NCI-H345 (cell line): ENCODE measurements around the gene TMEFF2.
A peak's percentile ranks its signal among the peaks of the same experiment; 100 is the strongest.

Source experiments
- DNase-seq: peaks from one replicate; lab custom pipeline; 2025; lab: John Stamatoyannopoulos, UW

Gene TMEFF2

DNA sequence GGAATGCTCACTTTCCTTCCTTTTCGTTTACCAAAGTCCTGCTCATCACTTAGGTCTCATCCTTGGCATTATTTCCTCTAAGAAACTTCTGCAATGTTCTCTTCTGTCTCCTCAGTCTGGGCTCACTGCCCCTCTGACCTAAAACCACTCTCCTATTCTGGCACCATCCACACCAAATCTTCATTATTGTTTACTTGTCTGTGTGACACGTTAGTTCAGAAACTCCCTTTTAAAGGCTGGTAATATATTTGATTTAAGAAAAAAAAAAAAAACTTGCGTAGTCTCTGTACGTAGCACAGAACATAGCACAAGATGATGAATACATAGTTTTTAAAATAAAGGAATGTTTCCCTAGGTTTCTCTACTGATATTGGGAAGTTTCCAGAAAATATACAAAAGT, 229.0 kb downstream of the TMEFF2 start:
- no peak for DNase-seq

DNA sequence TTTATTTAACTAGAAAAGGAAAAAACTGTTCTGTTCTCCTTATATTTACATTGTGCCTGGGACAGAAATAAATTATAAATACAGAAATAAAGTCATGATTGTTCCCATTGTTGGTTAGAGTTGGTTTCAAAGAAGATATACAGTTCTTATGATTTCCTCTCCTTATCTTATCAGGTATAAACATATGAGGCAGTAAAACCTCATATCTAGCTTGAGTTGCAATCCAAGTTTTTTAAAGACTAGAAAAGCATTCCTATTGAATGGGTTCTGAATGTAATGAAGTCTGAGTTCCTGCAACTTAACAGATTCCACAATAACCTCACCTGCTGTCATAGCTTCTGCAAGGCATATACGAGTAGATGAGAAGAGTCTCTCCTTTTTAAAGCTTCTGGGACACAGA, 233.2 kb downstream of the TMEFF2 start:
- DNase-seq = no peak

DNA sequence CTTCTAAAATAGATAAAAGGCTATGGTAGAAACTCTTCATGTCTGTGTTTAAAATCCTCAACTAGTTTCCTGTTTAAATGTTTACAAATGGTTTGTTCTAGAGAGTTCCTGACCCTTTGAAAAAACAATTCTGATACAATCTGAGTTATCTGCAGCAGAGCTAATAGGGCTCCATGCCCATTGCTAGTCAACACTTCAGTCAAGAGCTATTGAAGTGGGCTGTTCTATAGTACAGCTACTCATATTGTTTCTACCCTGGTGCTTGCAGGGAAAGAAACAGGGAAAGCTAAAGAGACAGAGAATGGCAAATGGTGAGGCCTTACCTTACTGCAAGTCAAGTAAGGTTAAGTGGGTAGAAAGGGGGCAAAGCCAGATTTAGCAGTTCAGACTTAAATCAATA, 235.5 kb downstream of the TMEFF2 start:
- DNase-seq = peak; percentile 86

DNA sequence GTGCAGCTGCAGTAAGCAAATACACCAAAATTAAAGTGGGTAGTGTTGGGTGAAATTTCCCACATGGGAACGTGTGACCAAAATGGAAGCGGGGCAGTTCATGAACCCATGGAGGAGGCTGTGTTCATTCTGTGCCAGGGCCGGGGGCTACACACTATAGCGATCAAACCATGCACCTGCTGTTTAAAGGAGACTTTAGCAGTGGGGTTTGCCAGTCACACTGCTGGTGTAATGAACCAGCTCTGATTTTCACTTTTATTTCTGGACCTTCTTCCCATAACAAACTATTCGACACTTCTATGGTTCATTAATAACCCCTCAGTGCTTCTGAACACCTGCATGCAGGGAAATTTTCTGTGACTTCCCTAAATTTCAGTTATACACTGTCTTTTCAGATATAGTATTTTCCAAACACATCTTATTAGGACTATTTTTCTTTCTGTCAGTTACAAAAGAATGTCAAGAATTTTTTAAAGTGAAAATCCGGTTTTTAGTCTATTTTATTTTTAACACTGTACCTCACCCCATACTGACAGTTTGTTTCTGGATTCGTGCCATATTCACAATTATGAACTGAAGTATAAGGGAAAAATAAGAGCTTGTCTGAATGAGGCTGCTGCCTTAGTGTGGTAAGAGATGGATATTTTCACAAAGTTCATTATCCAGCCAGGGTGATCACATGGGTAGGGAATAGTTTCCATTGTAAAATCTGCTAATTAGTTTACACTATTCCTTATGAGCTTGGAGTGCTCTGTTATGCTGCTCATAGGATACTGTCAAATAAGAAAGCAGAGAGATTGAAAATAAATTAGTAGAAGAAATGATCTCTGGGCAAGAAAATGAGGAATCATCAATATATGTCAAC, 236.5 kb downstream of the TMEFF2 start:
- DNase-seq = no peak

- DNase-seq = no peak
Measured at GRCh38 chr2:191954451-191954850, 240.3 kb downstream of the TMEFF2 start.

DNA sequence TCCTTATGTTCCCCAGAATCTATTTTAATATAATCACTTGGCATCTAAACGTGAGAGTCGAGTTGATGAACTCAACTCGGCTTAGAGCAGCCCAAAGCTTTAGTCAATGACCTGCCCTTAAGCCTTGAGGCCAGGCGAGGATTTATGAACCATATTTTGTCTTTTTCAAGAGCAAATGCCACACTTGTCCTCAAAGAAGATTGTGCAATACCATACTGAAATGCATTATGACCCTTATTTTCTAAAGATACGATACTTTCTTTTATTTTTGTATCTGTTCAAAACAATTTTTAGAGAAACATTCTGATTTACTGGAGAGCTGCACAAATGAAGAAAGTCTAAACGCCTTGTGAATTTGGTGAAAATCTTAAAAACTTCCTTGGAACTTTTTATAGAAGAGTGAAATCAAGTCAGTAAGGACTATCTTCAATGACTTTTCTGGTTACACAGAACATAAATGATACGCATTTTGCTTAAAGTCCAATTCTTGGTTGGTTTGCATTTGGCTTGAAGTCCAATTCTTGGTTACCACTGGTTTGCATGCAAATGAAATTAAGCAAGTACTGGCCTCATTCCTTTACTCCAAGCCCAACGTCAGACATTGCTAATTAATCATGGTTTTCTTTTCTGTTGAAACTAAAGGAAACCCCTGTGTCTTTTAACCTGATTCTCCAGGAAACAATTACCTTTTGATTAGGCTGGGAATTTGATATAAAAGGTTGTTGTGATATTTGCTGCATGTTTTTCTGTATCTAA, 242.0 kb downstream of the TMEFF2 start:
- DNase-seq = no peak

GRCh38 chr2:191951832-191952231, 242.9 kb downstream of the TMEFF2 start:
- DNase-seq = no peak

DNA sequence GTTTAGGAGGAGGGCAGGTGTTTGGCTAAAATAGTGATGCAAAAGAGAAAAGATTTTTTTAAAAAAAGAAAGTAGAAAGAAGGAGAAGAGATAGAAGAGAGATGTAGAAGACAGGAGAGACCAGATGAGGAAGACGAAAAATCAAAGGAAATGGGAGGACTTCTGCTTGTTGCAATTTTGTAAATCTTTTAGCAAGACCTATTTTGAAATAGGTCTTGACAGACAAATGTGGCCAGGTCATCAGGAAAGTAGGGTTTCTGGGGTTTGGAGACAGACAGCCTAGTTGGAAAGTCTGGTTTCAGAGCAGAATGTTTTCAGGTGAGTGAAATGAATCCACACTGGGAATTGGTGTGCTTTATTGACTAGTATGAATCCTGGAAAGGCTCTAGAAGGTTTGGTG, 243.4 kb downstream of the TMEFF2 start:
- no peak for DNase-seq

DNA sequence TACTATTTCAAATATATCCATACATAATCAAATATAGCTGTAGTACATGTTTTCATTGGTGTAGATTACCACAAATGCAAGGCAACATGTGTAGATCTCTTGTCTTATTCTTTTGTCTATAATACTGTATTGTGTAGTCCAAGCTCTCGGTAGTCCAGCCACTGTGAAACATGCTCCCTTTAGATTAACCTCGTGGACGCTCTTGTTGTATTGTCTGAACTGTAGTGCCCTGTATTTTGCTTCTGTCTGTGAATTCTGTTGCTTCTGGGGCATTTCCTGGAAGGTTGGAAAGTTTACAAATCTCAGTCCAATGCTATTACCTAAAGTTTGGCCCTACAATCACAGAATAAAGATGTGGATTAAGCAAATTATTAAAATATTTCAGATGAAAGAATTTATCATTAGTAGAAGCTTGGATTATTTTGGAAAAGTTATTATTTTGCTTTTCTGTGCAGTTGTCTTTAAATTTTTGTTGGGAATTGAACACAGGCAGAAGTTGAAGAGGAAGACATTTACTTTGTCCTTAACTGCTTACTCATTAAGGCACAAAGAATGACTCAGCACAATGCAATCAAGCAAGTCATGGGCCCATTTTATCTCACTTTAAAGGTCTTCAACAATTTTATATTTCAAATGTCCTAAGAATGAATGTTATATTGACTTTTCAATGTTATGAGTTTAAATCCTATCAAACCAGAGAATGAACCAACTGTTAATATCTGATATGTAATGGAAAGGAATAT, 244.4 kb downstream of the TMEFF2 start:
- no peak for DNase-seq

GRCh38 chr2:191947235-191947634, 247.5 kb downstream of the TMEFF2 start:
- no peak for DNase-seq

DNA sequence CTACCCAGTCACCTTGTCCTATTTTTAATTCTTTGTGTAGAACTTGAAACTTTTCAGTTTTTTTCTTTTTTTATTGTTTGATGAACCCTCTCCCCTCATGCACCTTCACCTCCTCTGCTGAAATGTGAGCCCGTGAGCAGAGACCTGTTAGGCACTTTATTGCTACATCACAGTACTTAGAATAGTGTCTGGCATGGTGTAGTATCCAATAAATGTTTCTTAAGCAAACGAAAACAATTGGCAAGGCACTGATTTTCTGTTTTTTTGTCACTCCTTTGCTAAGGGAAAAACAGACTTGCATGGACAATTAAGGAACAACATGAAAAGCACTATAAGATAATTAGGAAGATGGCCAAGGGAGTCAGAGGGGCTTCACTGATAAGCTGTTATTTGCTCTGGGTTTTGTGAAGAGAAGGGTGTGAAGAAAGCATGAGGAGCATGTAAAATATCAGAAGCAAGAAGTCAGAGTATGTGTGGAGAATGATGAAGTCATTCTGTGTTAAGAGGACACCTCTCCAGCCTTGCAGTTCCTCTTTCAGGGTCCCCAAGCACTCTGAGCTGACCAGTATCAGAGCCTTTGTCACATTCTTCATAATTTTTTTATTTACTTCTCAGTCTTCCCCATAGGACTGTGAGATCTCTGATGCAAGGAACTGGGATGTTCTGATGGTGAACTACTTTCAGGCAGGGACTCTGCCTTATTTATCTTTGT, 248.1 kb downstream of the TMEFF2 start:
- no peak for DNase-seq

- DNase-seq = no peak
Measured at GRCh38 chr2:191945623-191946022, 249.1 kb downstream of the TMEFF2 start.

- DNase-seq = no peak
Measured at GRCh38 chr2:191942739-191943103, 252.0 kb downstream of the TMEFF2 start.

DNA sequence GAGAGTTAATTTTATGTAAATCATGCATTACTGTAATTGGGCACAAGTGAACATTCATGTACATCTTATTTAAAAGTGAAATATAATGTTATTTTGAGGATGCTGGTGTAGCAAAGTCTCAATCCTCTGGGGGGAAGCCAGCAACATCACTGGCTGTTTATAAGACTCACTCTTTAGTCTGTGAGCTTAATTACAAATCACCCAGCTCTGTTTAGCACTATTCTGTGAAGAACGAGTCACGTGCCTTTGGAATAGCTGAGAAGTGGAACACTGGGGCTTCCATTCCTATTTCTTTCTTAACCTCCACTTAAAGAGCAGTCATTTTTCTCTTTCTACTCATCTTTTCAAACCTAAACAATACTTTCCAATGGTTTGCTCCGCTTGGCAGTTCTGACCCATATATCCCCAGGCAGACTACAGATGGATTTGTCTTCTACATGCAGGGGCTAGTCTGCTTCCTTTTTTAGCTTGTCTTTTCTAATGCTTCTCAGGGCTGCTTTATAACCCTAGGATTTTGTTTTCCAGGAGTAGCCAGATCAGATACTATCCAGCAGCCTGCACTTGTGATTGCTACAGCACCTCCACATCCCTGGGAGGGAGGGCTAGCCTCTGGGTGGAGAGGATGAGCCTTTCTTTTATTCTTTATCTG, 252.5 kb downstream of the TMEFF2 start:
- no peak for DNase-seq

GRCh38 chr2:191941376-191941929, 253.3 kb downstream of the TMEFF2 start:
- DNase-seq = no peak

DNA sequence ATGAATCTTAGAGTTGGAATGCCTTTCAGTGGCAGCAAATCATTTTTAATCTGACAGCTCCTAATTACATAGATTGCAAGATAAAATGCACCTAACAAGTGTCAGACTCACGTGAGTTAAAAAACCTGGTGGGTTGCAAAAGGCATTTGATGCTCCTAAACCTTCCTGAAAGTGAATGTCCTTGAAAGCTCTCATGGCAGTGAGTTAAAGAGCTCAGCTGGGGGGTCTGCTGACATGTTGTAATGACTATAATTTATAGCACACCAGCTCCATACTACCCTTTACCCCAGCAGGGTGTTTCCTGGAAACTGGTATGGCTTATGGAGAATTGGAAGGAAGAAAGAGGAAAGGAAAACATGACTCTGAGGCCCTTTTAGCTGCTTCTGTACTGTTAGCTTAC, 256.0 kb downstream of the TMEFF2 start:
- no peak for DNase-seq

DNA sequence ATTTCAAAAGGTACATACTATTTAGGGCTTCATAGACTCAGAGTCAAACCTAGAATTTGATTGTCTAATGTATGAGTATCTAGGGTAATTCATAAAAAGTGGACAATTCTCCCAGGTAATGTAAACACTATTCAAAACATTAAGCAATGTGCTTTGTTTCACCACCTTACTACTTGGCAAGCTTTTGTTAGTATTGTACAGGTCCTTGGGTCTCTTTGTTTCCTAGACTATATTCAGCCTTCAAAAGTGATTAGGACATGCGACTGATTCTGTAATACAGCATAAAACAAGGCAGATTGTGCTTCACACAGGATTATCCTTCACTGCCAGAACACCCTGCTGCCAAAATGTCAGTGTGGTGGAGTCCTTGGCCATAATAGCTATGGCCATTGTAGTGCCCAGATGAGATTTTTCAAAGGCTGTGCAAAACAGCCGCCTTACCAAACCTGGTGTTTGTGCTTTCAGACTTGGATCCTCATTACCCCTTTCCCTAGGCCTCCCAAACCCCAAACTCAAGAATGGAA, 257.8 kb downstream of the TMEFF2 start:
- DNase-seq = no peak

DNA sequence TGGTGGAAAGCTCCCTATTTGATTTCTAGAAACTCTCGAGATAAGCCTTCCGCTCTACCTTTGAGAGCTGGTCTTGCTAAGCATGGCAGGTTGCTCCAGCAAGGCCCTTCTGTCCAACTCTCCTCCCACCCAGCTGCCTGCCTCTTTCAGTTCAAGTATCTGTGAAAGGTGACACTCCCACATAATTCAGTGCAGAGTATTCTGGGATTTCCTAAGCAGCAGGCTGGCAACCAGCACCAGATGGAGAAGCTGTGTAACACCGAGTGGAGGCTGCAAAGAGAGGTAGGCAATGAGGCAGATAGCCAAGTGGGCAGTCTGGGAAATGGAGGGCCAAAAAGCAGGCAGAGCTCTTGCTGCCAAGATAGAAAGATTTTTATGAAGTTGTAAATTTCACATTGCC, 259.5 kb downstream of the TMEFF2 start:
- DNase-seq = peak; percentile 87

GRCh38 chr2:191933307-191934105, 261.2 kb downstream of the TMEFF2 start:
- DNase-seq = no peak

- DNase-seq = no peak
Measured at GRCh38 chr2:191932286-191932685, 262.4 kb downstream of the TMEFF2 start.
